ENCODE data around the gene STAC. TPM values are rescaled to one million over a fixed set of nuclear protein-coding genes. Genes with fewer than 3 reads are reported as not detected.

Gene STAC
- total RNA-seq, 1 experiment from 2014 or later = not detected

- Mint-ChIP-seq H3K4me3 (ENCODE audit: unreplicated experiment) (no peak overlapping the region), H3K9me3 (ENCODE audit: unreplicated experiment) (no peaks in the 10 kb centered on the region), H3K4me1 (ENCODE audit: low read depth, unreplicated experiment) (no peaks in the 10 kb centered on the region), H3K27me3 (ENCODE audit: insufficient read depth, unreplicated experiment) (peaks cover 6% of the 10 kb centered on the region), H3K36me3 (ENCODE audit: insufficient read depth, unreplicated experiment) (no peaks in the 10 kb centered on the region), H3K27ac (ENCODE audit: unreplicated experiment) (no peak overlapping the region)
- ChIA-PET POLR2A (no interaction called here), CTCF (no interaction called here)
- intact Hi-C loops (cut with micrococcal nuclease; ENCODE audit: unreplicated experiment) = no loop called here
- Histone ChIP-seq H3K4me3 (ENCODE audit: low read depth, low read length) (no peak overlapping the region), H3K27me3 (replicated peaks; ENCODE audit: control insufficient read depth, insufficient read depth, low read length) (no peaks in the 10 kb centered on the region), H3K36me3 (ENCODE audit: control insufficient read depth, insufficient read depth, low read length) (no peaks in the 10 kb centered on the region), H3K9me3 (no peaks in the 10 kb centered on the region), H3K4me1 (no peaks in the 10 kb centered on the region)
- no TSS peak for BruUV-seq (replicated peaks)
- no peak for TF ChIP-seq CTCF (IDR thresholded peaks at IDR 0.05; ENCODE audit: insufficient read depth in 1 of 2, low read depth in 1 of 2, low read length in 1 of 2, severe bottlenecking in 1 of 2, unreplicated experiment in 1 of 2)
- DNase-seq = no peak
Measured at GRCh38 chr3:36362973-36363372, 17.3 kb upstream of the STAC start.

GRCh38 chr3:36364260-36364659 is 16.0 kb upstream of the STAC start:
- H3K27me3 Mint-ChIP-seq (ENCODE audit: insufficient read depth, unreplicated experiment) = peaks cover 13% of the 10 kb centered on the region
- H3K9me3 Mint-ChIP-seq (ENCODE audit: unreplicated experiment) = no peaks in the 10 kb centered on the region
- Histone ChIP-seq H3K27me3 (replicated peaks; ENCODE audit: control insufficient read depth, insufficient read depth, low read length) (no peaks in the 10 kb centered on the region), H3K36me3 (ENCODE audit: control insufficient read depth, insufficient read depth, low read length) (no peaks in the 10 kb centered on the region), H3K4me3 (ENCODE audit: low read depth, low read length) (no peak overlapping the region), H3K4me1 (no peaks in the 10 kb centered on the region), H3K9me3 (no peaks in the 10 kb centered on the region)
- no peak for DNase-seq
- ChIA-PET CTCF (no interaction called here), POLR2A (no interaction called here)
- H3K27ac Mint-ChIP-seq (ENCODE audit: unreplicated experiment) = no peak overlapping the region
- BruUV-seq (replicated peaks) = no TSS peak
- intact Hi-C loops (cut with micrococcal nuclease; ENCODE audit: unreplicated experiment) = no loop called here
- no peak for TF ChIP-seq CTCF (IDR thresholded peaks at IDR 0.05; ENCODE audit: insufficient read depth in 1 of 2, low read depth in 1 of 2, low read length in 1 of 2, severe bottlenecking in 1 of 2, unreplicated experiment in 1 of 2)
- H3K4me1 Mint-ChIP-seq (ENCODE audit: low read depth, unreplicated experiment) = no peaks in the 10 kb centered on the region
- H3K36me3 Mint-ChIP-seq (ENCODE audit: insufficient read depth, unreplicated experiment) = no peaks in the 10 kb centered on the region
- H3K4me3 Mint-ChIP-seq (ENCODE audit: unreplicated experiment) = no peak overlapping the region

- H3K9me3 ChIP-seq = no peaks in the 10 kb centered on the region
- no peak for TF ChIP-seq CTCF (IDR thresholded peaks at IDR 0.05; ENCODE audit: insufficient read depth in 1 of 2, low read depth in 1 of 2, low read length in 1 of 2, severe bottlenecking in 1 of 2, unreplicated experiment in 1 of 2)
- Mint-ChIP-seq H3K36me3 (ENCODE audit: insufficient read depth, unreplicated experiment) (no peaks in the 10 kb centered on the region), H3K4me3 (ENCODE audit: unreplicated experiment) (no peak overlapping the region), H3K9me3 (ENCODE audit: unreplicated experiment) (no peaks in the 10 kb centered on the region), H3K27ac (ENCODE audit: unreplicated experiment) (no peak overlapping the region), H3K27me3 (ENCODE audit: insufficient read depth, unreplicated experiment) (peaks cover 13% of the 10 kb centered on the region), H3K4me1 (ENCODE audit: low read depth, unreplicated experiment) (no peaks in the 10 kb centered on the region)
- DNase-seq = no peak
- no TSS peak for BruUV-seq (replicated peaks)
- intact Hi-C loops (cut with micrococcal nuclease; ENCODE audit: unreplicated experiment) = no loop called here
- H3K4me1 ChIP-seq = no peaks in the 10 kb centered on the region
- H3K27me3 ChIP-seq (replicated peaks; ENCODE audit: control insufficient read depth, insufficient read depth, low read length) = no peaks in the 10 kb centered on the region
- H3K4me3 ChIP-seq (ENCODE audit: low read depth, low read length) = no peak overlapping the region
- no peaks in the 10 kb centered on the region for H3K36me3 ChIP-seq (ENCODE audit: control insufficient read depth, insufficient read depth, low read length)
- CTCF ChIA-PET = no interaction called here
- POLR2A ChIA-PET = no interaction called here
Measured at GRCh38 chr3:36365829-36366228, 14.5 kb upstream of the STAC start.

All from Caco-2 (cell line).